Fibroblast of mammary gland (primary cell): ENCODE data around the gene STPG4.

ENCODE experiments used
- DNase-seq: peaks from one replicate; pipeline ENCODE4 v3.0.0-alpha.2; 2010; ENCODE audit warnings: low read depth
- H3K4me3 ChIP-seq: 2 replicates; pipeline ENCODE4 v1.5.1; 2011; ENCODE audit warnings: low read depth, mild to moderate bottlenecking, low read length, moderate library complexity; ENCODE audit not compliant: control insufficient read depth
- TF ChIP-seq, protein P1 (sequence below): conservative IDR thresholded peaks from 2 replicates; pipeline ENCODE4 v1.5.1; 2011; ENCODE audit warnings: low read depth, low read length, inconsistent platforms; ENCODE audit not compliant: control insufficient read depth, insufficient read depth

STPG4 gene

DNA sequence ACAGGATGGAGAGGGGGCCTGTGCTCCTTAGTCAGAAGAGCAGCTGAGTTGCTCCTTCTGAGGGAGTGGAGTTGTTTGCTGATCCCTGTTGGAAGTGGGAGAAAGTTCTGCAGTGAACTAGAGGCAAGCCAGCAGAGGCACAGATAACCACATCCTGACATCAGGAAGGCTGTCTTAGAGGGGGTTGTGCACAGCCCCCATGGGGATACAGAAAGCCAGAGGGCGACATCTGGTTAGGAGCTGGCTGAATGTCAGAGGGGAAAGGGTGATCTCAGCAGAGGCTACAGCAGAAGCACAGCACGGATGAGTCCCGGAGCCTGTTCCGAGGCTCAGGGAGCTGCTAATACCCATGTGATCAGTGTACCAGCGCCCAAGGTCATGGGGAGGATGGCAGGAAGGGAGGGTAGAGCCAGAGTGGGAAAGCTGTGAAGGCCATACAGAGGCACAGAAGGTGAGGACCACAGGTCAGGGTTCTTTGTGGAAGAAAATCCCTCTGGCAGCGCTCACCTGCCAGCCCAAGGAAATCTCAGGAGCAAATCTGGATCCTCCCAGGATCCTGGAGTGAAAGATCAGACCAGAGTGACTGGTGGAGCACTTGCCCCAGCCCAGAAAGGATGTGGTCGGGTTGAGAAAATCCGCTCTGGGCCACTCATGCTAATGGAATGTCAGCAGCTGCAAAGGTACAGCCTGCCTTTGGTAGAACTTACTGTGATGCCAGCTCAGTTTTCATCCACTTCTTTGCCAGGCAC is 111.8 kb downstream of the STPG4 start:
- TF ChIP-seq, protein P1, sequence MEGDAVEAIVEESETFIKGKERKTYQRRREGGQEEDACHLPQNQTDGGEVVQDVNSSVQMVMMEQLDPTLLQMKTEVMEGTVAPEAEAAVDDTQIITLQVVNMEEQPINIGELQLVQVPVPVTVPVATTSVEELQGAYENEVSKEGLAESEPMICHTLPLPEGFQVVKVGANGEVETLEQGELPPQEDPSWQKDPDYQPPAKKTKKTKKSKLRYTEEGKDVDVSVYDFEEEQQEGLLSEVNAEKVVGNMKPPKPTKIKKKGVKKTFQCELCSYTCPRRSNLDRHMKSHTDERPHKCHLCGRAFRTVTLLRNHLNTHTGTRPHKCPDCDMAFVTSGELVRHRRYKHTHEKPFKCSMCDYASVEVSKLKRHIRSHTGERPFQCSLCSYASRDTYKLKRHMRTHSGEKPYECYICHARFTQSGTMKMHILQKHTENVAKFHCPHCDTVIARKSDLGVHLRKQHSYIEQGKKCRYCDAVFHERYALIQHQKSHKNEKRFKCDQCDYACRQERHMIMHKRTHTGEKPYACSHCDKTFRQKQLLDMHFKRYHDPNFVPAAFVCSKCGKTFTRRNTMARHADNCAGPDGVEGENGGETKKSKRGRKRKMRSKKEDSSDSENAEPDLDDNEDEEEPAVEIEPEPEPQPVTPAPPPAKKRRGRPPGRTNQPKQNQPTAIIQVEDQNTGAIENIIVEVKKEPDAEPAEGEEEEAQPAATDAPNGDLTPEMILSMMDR, result peak; percentile 7
- H3K4me3 ChIP-seq, result peak overlapping the region; percentile 26
- peak; percentile 97 for DNase-seq

GRCh38 chr2:47041891-47042684 is 113.0 kb downstream of the STPG4 start:
- DNase-seq, result no peak
- H3K4me3 ChIP-seq, result no peak overlapping the region
- TF ChIP-seq, protein P1, result no peak

- H3K4me3 ChIP-seq, result no peak overlapping the region
- TF ChIP-seq, protein P1, result no peak
- DNase-seq, result peak; percentile 52
Observed at GRCh38 chr2:47041063-47041462, 114.0 kb downstream of the STPG4 start.

GRCh38 chr2:47040651-47041050 is 114.5 kb downstream of the STPG4 start:
- no peak overlapping the region for H3K4me3 ChIP-seq
- TF ChIP-seq, protein P1, result no peak
- DNase-seq, result no peak

DNA sequence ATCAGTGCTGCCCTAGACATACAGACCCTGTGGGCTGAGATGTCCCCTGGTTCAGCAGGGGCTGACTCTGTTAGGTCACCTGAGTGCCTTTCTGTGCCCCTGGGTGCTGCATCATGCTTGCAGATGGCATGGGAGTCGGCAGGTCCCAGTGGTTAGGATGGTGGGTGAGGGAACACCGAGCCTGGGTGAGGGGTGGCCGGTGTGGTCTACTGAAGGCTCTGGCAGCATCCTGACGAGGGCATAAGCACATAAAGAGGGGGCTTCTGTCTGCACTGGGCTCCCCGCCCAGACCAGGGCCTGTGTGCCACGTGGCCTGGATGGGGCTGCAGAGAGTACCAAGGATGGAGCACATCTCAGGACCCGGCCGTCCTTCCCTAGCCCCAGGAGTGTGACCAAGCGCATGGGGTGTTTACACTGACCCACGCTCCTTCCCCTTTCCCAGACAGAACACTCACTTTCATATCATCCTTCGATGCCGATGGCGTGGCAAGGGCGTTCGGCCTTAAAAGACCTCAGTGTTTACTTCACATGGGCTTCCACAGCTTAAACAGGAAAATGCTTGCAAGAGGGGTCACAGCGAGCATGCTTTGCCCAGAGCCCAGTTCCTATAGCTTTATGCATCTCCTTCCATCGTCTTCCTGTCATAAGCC is 115.1 kb downstream of the STPG4 start:
- DNase-seq, result no peak
- H3K4me3 ChIP-seq, result no peak overlapping the region
- TF ChIP-seq, protein P1, result no peak

DNA sequence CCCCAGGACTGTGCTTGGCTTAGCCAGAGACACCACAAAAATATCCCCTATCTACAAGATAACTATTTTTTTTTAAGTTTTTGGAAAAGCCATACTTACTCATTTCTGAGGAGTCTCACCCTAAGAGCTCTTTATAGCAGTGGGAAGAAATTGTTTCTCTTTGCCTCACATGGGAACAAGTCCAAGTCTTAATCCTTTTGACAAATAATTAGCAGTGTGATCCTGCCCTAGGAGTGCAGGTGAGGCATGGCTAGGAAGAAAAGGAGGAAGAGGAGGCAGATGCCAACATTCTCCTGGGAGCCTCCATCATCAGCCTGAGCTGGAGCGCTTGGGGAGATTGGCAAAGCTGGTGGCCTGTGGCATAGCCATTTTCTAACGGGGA is 115.6 kb downstream of the STPG4 start:
- no peak for DNase-seq
- TF ChIP-seq, protein P1, result no peak
- H3K4me3 ChIP-seq, result no peak overlapping the region
